Measurements from ENCODE around the gene SUMO3.

Gene SUMO3

DNA sequence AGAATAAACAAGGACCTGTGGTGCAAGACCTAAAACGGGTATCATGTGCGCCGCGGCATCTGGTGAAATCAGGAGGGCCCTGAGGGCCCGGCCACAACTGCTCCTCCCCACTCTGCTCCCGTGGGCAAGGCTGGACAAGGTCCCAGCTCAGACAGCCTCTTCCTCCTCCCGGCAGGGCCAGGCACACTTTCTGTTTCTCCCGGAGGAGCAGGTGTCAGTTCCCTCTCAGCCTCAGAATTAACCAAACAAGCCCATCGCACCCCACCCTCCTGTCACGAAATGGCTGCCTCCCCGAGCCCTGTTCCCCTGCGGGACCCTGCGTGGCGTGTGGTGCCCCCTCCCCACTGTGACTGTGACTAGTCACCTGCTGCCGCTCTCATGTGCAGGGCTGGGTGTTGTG is 40.4 kb upstream of the SUMO3 start:
- DNase-seq (ENCODE audit: low read depth): no peak
- no peak for TF ChIP-seq CTCF (conservative IDR thresholded peaks at IDR 0.05; ENCODE audit: low read length)
- no peak overlapping the region for H3K4me3 ChIP-seq (ENCODE audit: low read length)

DNA sequence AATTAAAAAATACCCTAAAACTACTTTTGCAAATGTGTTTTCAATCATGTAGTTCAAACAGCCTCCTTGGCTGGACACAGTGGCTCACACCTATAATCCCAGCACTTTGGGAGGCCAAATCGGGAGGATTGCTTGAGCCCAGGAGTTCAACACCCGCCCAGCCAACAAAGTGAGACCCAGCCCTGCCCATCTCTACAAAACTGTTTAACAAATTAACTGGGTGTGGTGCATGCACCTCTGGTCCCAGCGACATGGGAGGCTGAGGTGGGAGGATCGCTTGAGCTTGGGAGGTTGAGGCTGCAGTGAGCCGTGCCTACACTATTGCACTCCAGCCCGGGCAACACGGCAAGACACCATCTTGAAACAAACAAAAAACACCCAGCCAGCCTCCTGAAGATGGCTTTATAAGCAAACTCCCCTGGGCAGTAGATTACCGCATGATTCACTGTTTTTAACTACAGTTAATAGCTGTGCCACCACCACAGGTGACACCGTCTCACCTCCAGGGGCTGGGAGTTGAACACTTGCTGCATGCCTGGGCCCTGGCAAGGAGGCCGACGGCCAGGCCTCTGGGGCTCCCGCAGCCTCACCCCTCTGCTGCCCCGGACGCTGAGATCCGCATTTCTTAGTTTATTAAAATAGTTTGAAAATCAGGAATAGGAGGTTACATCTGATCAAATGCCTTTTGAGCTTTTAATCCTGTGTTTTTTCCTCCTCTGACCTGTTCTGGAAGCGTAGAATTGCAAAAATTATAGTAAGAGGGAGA is 39.4 kb upstream of the SUMO3 start:
- no peak for DNase-seq (ENCODE audit: low read depth)
- no peak for TF ChIP-seq CTCF (conservative IDR thresholded peaks at IDR 0.05; ENCODE audit: low read length)
- H3K4me3 ChIP-seq (ENCODE audit: low read length): no peak overlapping the region

GRCh38 chr21:44856131-44856530 is 38.3 kb upstream of the SUMO3 start:
- TF ChIP-seq CTCF (conservative IDR thresholded peaks at IDR 0.05; ENCODE audit: low read length): no peak
- H3K4me3 ChIP-seq (ENCODE audit: low read length): no peak overlapping the region
- no peak for DNase-seq (ENCODE audit: low read depth)

GRCh38 chr21:44855572-44855971 is 37.7 kb upstream of the SUMO3 start:
- no peak for DNase-seq (ENCODE audit: low read depth)
- no peak overlapping the region for H3K4me3 ChIP-seq (ENCODE audit: low read length)
- no peak for TF ChIP-seq CTCF (conservative IDR thresholded peaks at IDR 0.05; ENCODE audit: low read length)

DNA sequence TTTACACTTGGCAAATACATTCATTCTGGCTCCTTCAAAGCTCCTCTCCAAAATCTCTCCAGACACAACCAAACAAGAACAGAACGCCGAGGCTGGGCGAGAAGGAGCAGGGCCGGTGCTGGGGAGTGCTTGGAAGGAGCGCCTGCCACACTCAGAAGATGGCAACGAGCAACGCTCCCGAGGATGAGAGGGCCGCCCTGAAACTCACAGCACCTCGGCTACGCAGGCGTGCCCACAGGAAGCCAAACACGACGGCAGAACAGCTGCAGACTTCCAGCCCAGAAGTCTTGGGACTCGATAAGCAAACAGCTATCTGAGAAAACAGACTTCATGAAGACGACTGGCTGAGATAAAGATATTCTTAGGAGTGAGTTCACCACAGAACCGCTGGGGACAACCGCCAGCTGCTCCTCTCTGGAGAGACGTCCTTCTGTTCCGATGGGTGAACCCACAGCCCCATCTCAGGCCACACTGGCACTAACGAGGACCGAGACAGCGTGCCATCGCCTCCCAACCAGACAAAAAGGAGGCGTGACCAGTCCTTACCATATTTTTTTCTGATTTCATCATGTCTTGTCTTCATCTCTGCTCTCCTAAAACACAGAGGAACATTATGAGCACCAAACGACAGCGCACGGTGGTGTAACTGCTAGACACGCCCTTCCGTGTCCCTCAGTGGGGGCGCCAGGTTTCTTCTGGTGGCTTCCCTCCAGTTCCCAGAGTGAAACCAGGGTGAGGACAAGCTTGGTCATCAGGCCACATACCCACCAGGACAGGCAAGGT is 37.0 kb upstream of the SUMO3 start:
- no peak for TF ChIP-seq CTCF (conservative IDR thresholded peaks at IDR 0.05; ENCODE audit: low read length)
- no peak for DNase-seq (ENCODE audit: low read depth)
- no peak overlapping the region for H3K4me3 ChIP-seq (ENCODE audit: low read length)

DNA sequence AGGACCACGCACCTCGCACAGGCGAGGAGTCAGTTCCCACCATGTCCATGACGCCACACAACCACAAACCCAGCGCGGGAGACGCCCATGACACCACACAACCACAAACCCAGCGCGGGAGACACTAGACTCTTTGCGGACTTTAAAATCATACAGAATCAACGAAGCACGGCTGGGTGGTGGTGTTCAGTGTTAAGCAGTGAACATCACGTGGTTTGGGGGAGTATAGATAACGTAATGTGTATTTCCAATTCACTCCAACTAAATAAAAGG is 36.5 kb upstream of the SUMO3 start:
- no peak overlapping the region for H3K4me3 ChIP-seq (ENCODE audit: low read length)
- DNase-seq (ENCODE audit: low read depth): no peak
- no peak for TF ChIP-seq CTCF (conservative IDR thresholded peaks at IDR 0.05; ENCODE audit: low read length)

Measured in AG10803 (cell line).